SK-MEL-5 (cell line): ENCODE results near the gene CENPX. TPM values are rescaled to one million over a fixed set of nuclear protein-coding genes. Genes with fewer than 3 reads are reported as not detected.
A peak's percentile ranks its signal among the peaks of the same experiment; 100 is the strongest.
"Not testable (repeated sequence)": the region's sequence is repeated elsewhere in the genome, so short reads cannot be mapped to it uniquely, and the experiment has no call there.

Source experiments
- DNase-seq: peaks from one replicate; pipeline ENCODE4 v3.0.0-alpha.2; 2016; ENCODE audit warnings: low read depth, low spot score
- in situ Hi-C: cut with HindIII; loops from 2 replicates; pipeline ENCODE4 v1.10.0; 2016; ENCODE audit warnings: low sequenced_read_pairs, high pct_unique_total_duplicates, low pct_unique_long_range_greater_than_20kb
- total RNA-seq: library from RNA; depleted of rRNA; stranded (reverse); fragments of >200 nt; shearing (Covaris generic); gene quantifications from 2 replicates; pipeline ENCODE4 v1.2.3, GENCODE V29; 2014

CENPX gene
- total RNA-seq, 1 experiment from 2014 or later, result 130 TPM

DNA sequence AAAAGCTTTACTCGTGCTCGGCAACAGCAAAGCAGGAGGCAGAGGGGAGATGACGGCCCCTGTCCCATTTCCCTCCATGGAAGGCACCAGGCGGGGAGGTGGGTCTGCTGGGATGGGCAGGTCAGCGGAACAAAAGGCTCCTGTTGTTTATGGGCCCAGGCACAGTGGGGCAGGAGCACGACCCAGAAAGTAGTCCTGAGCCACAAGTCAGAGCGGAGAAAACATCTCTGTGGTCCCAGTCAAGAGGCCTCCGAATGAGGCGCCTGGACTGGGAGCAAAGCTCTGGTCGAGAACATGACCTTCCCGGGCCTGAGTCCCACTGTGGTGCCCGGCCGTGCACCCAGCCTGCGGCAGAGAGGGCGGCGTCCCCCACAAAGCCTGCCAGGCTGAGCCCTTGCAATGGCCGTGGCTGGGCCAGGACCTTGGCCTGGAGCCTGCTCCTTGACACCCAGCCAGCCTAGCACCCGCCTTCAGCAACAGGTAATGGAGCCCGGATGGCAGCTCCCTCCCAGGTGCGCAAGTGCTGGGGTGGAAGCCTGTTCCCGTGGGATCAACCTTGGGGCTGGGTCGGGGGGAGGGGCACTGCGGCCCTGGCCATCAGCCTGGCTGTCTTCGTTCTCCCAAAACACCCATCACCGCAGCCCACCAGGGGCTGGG is 25.4 kb upstream of the CENPX start:
- in situ Hi-C loops, result no loop called here
- DNase-seq, result no peak

DNA sequence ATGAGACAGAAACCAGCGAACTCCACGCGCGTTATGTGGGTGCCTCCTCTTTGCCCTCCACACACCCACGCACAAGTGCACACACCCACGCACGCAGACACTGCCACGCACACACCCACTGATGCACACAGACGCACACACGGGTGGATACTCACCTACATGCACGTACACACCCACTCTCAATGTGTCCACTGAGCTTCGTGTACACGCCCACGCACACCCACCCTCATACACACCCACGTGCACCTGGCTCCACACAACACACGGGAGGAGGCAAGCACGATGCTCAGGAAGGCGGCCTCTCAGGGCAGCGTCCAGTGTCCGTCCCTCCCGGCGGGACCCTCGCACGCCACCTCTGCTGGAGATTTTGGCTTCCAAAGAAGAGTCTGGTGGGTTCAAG is 24.7 kb upstream of the CENPX start:
- DNase-seq, result no peak
- in situ Hi-C loops, result no loop called here

DNA sequence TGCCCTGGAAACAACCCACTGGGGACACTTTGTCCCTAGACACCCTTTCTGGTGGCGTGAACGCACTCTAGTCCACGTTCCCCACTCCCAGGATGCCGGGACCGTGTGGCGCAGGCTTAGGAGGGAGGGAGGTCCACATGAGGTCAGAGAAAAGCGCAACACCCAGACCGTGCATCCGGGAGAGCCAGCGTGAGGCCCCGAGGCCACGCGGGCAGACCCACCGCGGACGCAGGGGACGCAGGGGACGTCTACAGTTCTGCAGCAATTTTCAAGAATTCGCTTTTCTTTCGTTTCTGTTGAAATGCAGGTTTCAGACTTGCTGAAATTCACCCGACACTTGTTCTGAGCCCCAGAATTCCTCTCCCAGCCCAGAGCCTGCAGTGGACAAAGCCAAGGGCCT is 24.2 kb upstream of the CENPX start:
- no peak for DNase-seq
- in situ Hi-C loops, result no loop called here

DNA sequence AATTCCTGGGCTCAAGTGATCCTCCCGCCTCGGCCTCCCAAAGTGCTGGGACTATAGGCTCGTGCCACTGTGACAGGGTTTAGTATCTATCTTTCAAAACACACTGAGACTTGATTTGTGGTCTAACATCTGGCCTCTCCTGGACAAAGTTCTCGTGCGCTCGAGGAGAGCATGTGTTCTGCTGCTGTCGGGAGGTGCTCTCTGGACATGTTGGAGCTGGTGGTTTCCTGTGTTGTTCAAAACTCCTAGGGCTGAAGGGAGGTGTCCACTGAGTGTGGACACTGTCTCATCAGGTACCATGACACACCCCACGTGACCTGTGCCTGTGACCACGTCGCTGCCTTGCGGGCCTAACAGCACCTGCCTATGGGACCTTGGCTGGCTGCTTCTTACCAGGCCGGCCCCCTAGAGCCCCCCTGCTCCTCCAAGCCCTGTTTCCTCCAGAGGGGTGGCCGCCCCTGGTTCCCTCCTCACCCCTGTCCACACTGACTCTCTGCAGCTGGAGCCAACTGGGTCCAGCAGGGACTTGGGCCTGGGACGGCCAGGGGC is 23.3 kb upstream of the CENPX start:
- in situ Hi-C loops, result no loop called here
- DNase-seq, result no peak

DNA sequence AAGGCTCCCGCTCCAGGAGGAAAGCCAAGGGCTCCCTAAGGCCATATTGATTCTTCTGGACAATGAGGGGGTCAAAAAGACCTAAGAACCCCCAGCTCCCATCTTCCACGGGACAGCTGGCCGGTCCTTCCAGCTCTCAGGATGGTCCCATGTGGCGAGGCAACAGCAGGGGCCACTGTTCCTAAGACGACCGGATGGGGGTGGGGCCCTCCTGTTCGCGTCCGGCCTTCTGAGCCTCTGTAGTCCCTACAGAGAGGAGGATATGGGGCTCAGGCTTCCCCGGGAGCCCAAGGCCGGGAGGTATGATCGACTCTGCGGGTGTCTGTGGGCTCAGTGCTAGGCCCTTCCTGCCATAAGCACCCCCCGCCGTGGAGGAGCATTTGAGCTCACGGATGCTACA is 20.8 kb upstream of the CENPX start:
- in situ Hi-C loops, result no loop called here
- no peak for DNase-seq

DNA sequence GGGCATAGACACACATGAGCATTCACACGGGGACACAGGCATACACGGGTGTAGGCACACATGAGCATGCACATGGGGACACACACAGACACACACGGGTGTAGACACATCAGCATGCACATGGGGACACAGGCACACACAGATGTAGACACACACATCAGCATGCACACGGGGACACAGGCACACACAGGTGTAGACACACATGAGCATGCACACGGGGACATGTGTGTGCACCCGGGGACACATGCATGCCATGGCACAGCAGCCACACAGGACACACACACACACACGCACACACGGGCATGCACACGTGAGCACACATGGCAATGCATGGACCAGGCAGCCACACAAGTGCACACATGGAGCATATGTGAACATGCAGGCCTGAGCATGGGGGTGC is 20.0 kb upstream of the CENPX start:
- in situ Hi-C loops, result no loop called here
- no peak for DNase-seq

DNA sequence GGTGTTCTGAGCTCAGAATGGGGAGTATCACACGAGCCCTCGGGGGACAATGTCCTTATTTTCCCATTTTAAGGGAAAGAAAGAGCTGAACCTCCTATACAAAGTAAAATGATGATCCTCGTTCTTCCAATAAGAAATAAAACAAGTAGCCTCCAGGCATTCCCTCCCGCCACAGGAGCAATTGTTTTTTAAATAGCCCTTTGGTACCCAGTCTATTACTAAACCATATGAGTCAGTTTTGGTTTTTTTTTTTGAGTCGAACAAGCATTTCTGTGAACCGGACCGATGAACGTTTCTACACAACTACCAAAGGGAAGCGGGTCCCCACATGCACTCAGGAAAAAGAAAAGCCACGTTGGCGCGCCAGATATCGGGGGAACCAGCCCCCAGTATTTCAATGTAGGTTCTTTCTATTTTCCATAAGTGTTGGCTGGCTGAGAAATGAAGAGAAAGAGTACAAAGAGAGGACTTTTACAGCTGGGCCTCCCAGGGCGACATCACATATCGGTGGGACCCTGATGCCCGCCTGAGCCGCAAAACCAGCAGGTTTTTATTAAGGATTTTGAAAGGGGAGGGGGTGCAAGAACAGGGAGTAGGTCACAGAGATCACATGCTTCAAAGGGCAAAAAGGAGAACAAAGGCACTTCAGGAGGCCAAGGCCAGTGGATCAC is 18.6 kb upstream of the CENPX start:
- DNase-seq, result no peak
- in situ Hi-C loops, result no loop called here

DNA sequence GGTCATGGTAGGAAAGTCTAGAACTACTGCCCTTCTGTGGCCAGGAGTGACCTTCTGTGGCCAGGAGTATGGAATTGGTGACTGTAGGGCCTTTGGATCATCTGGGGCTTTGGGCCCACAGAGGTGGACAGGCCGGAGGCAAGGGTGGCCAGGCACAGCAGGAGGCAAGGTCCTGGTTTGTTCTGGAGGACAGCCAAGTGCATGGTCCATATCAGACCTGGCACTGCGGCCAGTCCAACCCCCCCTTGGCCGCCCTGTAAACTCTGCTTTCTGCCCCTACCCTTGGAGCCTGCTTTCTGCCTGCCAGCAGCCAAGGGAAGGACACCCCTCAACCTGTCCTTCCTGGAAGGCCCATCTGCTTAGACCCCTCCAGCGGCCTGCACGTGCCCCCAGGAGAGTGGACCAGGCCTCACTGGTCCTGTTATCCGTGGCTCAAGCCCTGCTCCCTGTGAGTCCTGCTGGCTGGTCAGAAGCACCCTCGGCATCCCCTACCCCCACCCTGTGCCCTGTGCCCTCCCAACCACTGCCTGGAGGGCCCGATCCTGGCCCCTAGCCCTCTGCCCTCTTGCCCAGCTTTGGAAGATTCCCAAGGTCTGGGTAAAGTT is 17.1 kb upstream of the CENPX start:
- in situ Hi-C loops, result loop anchor here (10.0 kb wide), 1 partner anchor 95 kb away; no protein-coding TSS in a partner anchor
- no peak for DNase-seq

DNA sequence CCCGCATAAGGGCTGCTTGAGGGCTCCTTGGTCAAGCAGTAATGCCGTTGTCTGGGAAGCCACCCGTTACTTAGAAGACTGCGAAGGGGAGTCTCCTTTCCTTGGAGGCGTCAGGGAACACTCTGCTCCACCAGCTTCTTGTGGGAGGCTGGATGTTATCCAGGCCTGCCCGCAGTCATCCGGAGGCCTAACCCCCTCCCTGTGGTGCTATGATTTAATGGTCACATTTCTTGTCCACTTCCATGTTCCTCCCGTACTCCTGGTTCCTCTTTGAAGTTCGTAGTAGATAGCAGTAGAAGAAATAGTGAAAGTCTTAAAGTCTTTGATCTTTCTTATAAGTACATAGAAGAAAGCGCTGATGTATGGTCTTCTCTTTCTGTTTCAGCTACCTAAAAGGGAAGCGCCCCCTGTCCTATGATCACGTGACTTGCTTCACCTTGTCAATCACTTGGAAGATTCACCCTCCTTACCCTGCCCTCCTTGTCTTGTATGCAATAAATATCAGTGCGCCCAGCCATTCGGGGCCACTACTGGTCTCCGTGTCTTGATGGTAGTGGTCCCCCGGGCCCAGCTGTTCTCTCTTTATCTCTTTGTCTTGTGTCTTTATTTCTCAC is 16.2 kb upstream of the CENPX start:
- not testable (repeated sequence) for DNase-seq
- in situ Hi-C loops, result loop anchor here (10.0 kb wide), 1 partner anchor 96 kb away; no protein-coding TSS in a partner anchor

DNA sequence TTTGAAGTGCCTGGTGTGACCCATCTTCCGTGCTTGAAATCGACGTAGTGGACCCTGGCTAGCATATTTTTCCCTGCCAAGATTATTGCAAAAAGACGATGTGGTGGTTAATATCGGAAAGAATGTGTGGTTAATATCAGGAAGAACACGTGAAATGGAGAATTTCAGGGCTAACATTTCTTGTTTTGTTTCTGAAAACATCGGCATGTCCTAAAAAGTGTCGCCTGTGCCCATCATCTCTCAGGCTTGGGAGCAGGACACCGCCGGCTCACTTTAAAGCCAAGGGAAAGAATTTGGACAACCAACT is 15.2 kb upstream of the CENPX start:
- in situ Hi-C loops, result loop anchor here (10.0 kb wide), 1 partner anchor 97 kb away; no protein-coding TSS in a partner anchor
- DNase-seq, result no peak

DNA sequence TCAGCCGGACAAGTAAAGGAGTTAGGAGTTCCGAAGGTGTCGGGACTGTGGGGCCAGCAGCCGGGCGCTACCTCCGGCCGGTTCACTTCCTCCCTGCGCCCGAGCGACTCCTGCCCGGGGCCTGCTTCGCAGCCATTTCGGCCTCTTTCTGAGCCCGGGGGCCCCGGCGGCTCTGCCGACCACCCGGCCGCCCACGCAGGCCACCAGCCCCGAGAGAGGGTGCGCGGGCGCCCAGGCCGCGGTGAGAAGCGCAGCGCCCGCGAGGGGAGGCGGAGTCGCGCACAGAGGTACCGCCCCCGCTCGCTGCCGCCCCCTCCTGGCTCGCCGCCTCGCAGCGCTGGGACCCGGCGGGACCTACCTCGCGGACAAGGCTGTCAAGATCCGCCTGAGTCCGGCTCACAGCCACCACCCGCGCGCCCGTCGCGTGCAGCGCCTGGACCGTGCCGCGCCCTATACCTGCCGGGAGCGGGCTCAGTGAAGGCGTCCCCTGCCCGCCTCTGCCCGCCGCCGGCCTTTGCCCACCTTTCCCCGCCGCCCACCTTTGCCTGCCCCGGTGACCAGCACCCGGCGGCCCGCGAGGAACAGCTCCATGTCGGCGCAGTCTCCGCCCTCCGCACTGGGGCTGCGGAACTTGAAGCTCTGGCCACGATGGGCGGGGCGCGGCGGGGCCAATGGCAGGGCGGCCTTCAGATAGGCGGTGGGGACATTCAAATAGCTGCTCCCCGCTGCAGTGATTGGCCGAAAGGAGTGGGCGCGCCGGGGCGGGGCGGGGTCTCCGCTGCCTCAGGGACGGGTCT is 14.6 kb upstream of the CENPX start, which contains the start of gene DCXR:
Gene DCXR, minus strand, starts transcription at position 606 of the 797 bp plus-strand sequence. Its CDS starts 15 bp downstream, at position 591.
- peak; percentile 99 for DNase-seq
- in situ Hi-C loops, result loop anchor here (10.0 kb wide), 1 partner anchor 98 kb away; no protein-coding TSS in a partner anchor

DNA sequence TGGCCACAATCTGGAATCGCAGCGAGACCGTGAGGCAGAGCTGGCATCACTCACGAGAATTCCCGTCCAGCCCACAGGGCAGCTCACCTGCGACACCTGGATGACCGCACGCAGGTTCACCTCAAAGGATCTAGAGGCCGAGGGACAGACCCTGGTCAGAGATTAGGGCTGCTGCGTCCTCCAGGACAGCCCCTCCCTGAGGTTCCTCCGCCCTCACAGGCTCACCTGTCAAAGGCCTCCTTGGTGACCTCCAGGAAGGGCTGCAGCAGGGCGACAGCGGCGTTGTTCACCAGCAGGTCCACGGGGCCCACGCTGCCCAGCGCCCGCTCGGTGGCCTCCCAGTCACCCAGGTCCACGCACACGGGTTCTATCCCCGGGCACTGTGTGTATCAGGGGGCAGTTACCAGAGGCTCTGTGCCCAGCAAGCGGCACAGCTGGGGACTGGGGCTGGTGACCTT is 14.0 kb upstream of the CENPX start:
- no peak for DNase-seq
- in situ Hi-C loops, result loop anchor here (10.0 kb wide), 1 partner anchor 98 kb away; no protein-coding TSS in a partner anchor

DNA sequence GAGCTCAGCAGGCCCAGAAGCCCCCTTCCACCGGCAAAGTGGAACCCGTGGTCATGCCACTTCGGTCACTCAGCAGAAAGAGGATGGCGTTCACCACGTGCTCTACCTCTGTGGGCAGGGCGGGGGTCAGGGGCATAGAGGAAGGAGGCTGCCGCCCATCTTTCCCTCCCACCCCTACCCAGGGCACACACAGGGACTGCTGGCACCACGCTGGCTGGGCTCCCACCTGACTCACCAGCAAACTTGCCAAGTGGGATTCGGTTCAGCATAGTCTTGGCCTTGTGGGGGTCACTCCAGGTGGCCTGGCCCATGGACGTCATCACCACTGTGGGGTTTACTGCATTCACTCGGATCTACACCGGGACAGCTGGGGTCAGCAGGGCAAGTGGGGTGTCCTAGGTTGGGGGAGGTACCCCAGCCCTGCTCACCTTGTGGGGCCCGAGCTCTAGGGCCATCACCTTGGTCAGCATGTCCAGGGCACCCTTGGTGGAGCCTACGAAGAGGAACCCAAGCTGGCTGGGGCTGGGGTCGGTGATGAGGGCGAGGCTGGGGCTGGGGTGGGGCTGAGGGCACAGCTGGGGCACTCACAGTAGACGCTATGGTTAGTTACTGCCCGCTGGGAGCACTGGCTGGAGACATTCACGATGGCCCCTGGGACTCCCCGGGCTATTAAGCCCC is 13.4 kb upstream of the CENPX start:
- no peak for DNase-seq
- in situ Hi-C loops, result loop anchor here (10.0 kb wide), 1 partner anchor 99 kb away; no protein-coding TSS in a partner anchor

DNA sequence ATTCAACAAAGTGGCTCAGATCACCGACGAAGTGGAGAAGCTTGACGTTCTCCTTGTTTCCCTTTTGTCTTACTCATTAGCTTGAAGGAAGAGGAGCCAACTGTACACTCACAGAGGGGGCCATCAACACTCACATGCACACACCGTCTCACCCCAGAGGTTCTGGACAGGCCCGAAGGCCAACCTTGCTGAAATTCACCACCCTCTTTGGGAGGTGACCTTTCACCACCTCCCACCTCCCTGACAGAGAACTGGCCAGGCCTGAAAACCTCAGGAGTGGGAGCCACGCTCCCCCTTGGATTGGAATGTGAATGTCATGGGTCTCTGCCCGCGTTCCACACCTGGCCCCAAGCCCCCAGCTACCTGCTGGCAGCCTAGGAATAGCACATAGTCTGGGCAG is 12.8 kb upstream of the CENPX start:
- no peak for DNase-seq
- in situ Hi-C loops, result loop anchor here (10.0 kb wide), 1 partner anchor 99 kb away; no protein-coding TSS in a partner anchor

DNA sequence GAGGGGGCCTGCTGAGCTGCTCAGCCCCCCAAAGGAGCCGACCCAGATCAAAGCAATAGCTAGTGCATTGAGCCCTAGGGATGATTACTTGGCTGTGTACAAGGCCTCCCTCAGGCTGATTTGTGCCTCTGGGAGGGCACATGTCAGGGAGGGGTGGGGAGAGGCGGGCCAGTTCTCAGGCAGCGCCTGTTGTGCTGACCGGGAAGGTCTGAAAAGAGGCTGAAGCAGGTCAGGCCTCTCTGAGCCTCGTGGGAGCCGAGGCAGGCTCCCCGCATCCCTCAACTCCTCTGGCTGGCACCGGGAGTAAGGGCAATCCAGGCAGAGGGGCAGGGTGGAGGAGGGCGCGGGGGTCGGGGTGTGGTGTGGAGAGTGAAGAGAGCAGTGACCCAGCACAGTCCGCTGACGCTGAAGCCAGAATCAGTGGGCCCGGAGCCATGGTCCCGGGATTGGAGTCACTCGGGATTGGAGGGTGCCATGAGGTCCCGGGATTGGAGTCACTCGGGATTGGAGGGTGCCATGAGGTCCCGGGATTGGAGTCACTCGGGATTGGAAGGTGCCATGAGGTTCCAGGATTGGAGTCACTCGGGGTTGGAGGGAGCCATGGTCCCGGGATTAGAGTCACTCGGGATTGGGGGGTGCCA is 11.8 kb upstream of the CENPX start:
- in situ Hi-C loops, result loop anchor here (10.0 kb wide), 1 partner anchor 100 kb away; no protein-coding TSS in a partner anchor
- DNase-seq, result no peak
